Body of pancreas (tissue), 4 donors: ENCODE results near the gene NIPSNAP3A. TPM values are rescaled to one million over a fixed set of nuclear protein-coding genes. Genes with fewer than 3 reads are reported as not detected.

ENCODE experiments used
- ATAC-seq: fragments of 150-250 bp; one replicate; pipeline ENCODE4 v1.9.1; 2016
- DNase-seq, 4 donors: peaks; one replicate each; pipeline ENCODE4 v3.0.0-alpha.2; 2019
- H3K27ac ChIP-seq, 4 donors: fragments of 200-600 bp; sonication (generic); 1 replicate in 3 of 4; 2 replicates in 1 of 4; pipeline versions ENCODE4 v1.5.1 to v1.6.1; 2016 to 2019; ENCODE audit warnings: mild to moderate bottlenecking in 1 of 4, mixed read lengths in 1 of 4, moderate library complexity in 1 of 4
- H3K27me3 ChIP-seq, 2 donors: fragments of 200-600 bp; sonication (generic); one replicate each; pipeline ENCODE4 v1.6.0; 2016; ENCODE audit warnings: mild to moderate bottlenecking in 1 of 2
- H3K36me3 ChIP-seq, 2 donors: fragments of 200-600 bp; sonication (generic); replicated peaks in 1 of 2; 2 replicates each; pipeline ENCODE4 v1.5.1; 2016; ENCODE audit warnings: low read depth in 2 of 2; ENCODE audit not compliant: insufficient read depth in 1 of 2
- H3K4me1 ChIP-seq: fragments of 200-600 bp; sonication (generic); one replicate; pipeline ENCODE4 v1.6.0; 2016
- H3K4me3 ChIP-seq, 2 donors: fragments of 200-600 bp; sonication (generic); 1 replicate in 1 of 2; 2 replicates in 1 of 2; pipeline ENCODE4 v1.5.1; 2016 to 2019
- H3K9me3 ChIP-seq, 3 donors: fragments of 200-600 bp; sonication (generic); 1 replicate in 2 of 3; 2 replicates in 1 of 3; pipeline ENCODE4 v1.5.1; 2016
- CTCF ChIP-seq, 7 experiments: fragments of 450-650 bp in 4 of 7; fragments of 200-600 bp in 3 of 7; sonication (generic) in 3 of 7; IDR thresholded peaks; one replicate each; pipeline ENCODE4 v1.5.1; 2016 to 2019; ENCODE audit warnings: antibody characterized with exemption in 7 of 7
- POLR2A ChIP-seq, 3 donors: fragments of 450-650 bp; IDR thresholded peaks; one replicate each; pipeline ENCODE4 v1.6.1; 2016; ENCODE audit warnings: antibody characterized with exemption in 3 of 3, mild to moderate bottlenecking in 2 of 3
- WGBS, 2 donors: methylation state at CpG; one replicate each; pipeline ENCODE4 v1.1.5; 2017; 5-methylcytosine and 5-hydroxymethylcytosine counted together
- intact Hi-C: fragments of 100-400 bp; cut with DNase I; formaldehyde crosslinking; loops from one replicate; pipeline ENCODE4 v1.15.1; 2023
- total RNA-seq, 2 donors: library from RNA; depleted of rRNA; stranded (reverse); fragments of >200 nt; gene quantifications; one replicate each; pipeline ENCODE4 v1.1.0, GENCODE V29; 2016

Gene NIPSNAP3A
- total RNA-seq, 2 donors from 2014 or later: 12.5 to 15.2 TPM

- Histone ChIP-seq H3K27ac (no peak overlapping the region), H3K4me3 (no peak overlapping the region), H3K9me3 (no peaks in the 10 kb centered on the region), H3K27me3 (no peaks in the 10 kb centered on the region), H3K36me3 (no peaks in the 10 kb centered on the region), H3K4me1 (peaks cover 3% of the 10 kb centered on the region)
- DNase-seq (peak in 1 of 4 donors; percentile 21), ATAC-seq (peak; percentile 24)
- 57 to 67% methylated on average over 5 of the region's 5 CpGs for WGBS, 2 donors
- TF ChIP-seq CTCF (IDR thresholded peaks at IDR 0.05) (no peak), POLR2A (IDR thresholded peaks at IDR 0.05) (no peak)
- intact Hi-C loops: no loop called here
These were observed 25.4 kb downstream of the NIPSNAP3A start for GRCh38 chr9:104772714-104773510.

GRCh38 chr9:104774132-104774531, 26.6 kb downstream of the NIPSNAP3A start:
- Histone ChIP-seq H3K4me1 (peaks cover 3% of the 10 kb centered on the region), H3K4me3 (no peak overlapping the region), H3K9me3 (no peaks in the 10 kb centered on the region), H3K36me3 (no peaks in the 10 kb centered on the region), H3K27ac (no peak overlapping the region), H3K27me3 (no peaks in the 10 kb centered on the region)
- DNase-seq: no peak
- TF ChIP-seq CTCF (IDR thresholded peaks at IDR 0.05) (no peak), POLR2A (IDR thresholded peaks at IDR 0.05) (no peak)
- no peak for ATAC-seq
- intact Hi-C loops: no loop called here
- WGBS, 2 donors: 5 to 12% methylated on average over 1 of the region's 1 CpG

- no peak for ATAC-seq
These were observed 27.5 kb downstream of the NIPSNAP3A start for GRCh38 chr9:104774831-104775573.

GRCh38 chr9:104775574-104775936, 28.1 kb downstream of the NIPSNAP3A start:
- Histone ChIP-seq H3K36me3 (no peaks in the 10 kb centered on the region), H3K4me3 (no peak overlapping the region), H3K9me3 (no peaks in the 10 kb centered on the region), H3K27me3 (no peaks in the 10 kb centered on the region), H3K27ac (peak overlapping the region in 1 of 4 donors; percentile 46), H3K4me1 (peaks cover 3% of the 10 kb centered on the region)
- TF ChIP-seq POLR2A (IDR thresholded peaks at IDR 0.05) (no peak), CTCF (IDR thresholded peaks at IDR 0.05) (no peak)
- ATAC-seq (no peak), DNase-seq (no peak)
- intact Hi-C loops: no loop called here

More at GRCh38 chr9:104774831-104775573, 27.5 kb downstream of the NIPSNAP3A start:
- no peaks in the 10 kb centered on the region for H3K9me3 ChIP-seq
- no peaks in the 10 kb centered on the region for H3K36me3 ChIP-seq
- H3K4me1 ChIP-seq: peaks cover 3% of the 10 kb centered on the region
- H3K27ac ChIP-seq: peak overlapping the region in 1 of 4 donors; percentile 46
- H3K27me3 ChIP-seq: no peaks in the 10 kb centered on the region
- intact Hi-C loops: no loop called here
- TF ChIP-seq CTCF (IDR thresholded peaks at IDR 0.05): no peak
- no peak for TF ChIP-seq POLR2A (IDR thresholded peaks at IDR 0.05)
- 85 to 94% methylated on average over 11 of the region's 11 CpGs for WGBS, 2 donors
- peak in 1 of 4 donors; percentile 53 for DNase-seq
- H3K4me3 ChIP-seq: no peak overlapping the region
